C4-2B (cell line): Measurements from ENCODE around the gene TNS3.

ENCODE experiments used
- CTCF ChIP-seq: fragments of 450-650 bp; conservative IDR thresholded peaks from 2 replicates; pipeline ENCODE4 v1.5.1; 2017; ENCODE audit warnings: mild to moderate bottlenecking
- ZFX ChIP-seq: fragments of 450-650 bp; IDR thresholded peaks from 2 replicates; pipeline ENCODE4 v1.6.1; 2017

- TF ChIP-seq CTCF = no peak
- no peak for TF ChIP-seq ZFX
Measured at GRCh38 chr7:47568547-47568946, 13.4 kb downstream of the TNS3 start.
